ENCODE measurements around the gene RABL6.

The RABL6 gene

DNA sequence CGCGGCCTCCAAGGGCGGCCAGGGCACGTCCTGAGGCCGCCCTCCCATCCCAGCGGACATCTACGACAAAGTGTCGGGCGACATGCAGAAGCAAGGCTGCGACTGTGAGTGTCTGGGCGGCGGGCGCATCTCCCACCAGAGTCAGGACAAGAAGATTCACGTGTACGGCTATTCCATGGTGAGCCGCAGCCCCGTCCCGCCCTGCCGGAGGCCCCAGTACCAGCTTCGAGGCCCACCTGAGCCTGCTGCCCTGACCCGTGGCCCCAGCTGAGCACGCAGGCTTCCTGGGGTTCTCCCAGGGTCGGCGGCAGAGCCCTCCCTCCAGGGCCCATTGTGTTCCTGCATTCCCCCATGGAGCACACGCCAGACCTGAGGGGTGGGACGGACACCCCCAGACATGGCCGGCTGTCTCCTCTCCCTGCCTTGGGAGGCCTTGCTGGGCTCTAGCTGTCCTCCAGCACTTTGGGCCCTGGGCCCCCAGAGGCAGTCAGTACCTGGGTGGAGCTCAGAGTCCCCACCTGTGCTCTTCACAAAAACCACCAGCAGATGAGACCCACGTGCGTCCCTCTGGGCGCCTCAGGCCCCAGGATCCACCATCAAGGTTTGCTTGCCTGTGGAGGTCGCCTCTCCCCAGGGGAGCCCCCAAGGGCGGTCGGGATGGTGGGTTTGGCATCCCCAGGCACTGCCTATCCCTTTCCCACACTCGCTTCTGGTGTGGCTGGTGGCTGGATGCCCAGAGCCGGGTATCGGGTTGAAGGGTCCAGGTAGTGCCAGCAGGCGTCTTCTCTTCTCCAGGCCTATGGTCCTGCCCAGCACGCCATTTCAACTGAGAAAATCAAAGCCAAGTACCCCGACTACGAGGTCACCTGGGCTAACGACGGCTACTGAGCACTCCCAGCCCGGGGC, 42.5 kb downstream of the RABL6 start:
- H3K4me2 ChIP-seq, result peak overlapping the region; percentile 85
- no peak overlapping the region for H3K4me3 ChIP-seq (IDR thresholded peaks at IDR 0.05; ENCODE audit: insufficient read depth, low read depth, low read length)
- no peak overlapping the region; the same call in 1 of the 2 replicates for H3K9ac ChIP-seq
- no peak overlapping the region for H3K27ac ChIP-seq
- no peaks in the 10 kb centered on the region for H3K36me3 ChIP-seq (ENCODE audit: insufficient read depth)
- H3K79me2 ChIP-seq (ENCODE audit: insufficient read depth, low read depth), result no peaks in the 10 kb centered on the region
- H3K4me1 ChIP-seq (ENCODE audit: low read depth, poor library complexity, severe bottlenecking), result peaks cover 2% of the 10 kb centered on the region
- no peak overlapping the region for H2AFZ ChIP-seq (ENCODE audit: low read depth)
- TF ChIP-seq, protein P1, sequence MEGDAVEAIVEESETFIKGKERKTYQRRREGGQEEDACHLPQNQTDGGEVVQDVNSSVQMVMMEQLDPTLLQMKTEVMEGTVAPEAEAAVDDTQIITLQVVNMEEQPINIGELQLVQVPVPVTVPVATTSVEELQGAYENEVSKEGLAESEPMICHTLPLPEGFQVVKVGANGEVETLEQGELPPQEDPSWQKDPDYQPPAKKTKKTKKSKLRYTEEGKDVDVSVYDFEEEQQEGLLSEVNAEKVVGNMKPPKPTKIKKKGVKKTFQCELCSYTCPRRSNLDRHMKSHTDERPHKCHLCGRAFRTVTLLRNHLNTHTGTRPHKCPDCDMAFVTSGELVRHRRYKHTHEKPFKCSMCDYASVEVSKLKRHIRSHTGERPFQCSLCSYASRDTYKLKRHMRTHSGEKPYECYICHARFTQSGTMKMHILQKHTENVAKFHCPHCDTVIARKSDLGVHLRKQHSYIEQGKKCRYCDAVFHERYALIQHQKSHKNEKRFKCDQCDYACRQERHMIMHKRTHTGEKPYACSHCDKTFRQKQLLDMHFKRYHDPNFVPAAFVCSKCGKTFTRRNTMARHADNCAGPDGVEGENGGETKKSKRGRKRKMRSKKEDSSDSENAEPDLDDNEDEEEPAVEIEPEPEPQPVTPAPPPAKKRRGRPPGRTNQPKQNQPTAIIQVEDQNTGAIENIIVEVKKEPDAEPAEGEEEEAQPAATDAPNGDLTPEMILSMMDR (conservative IDR thresholded peaks at IDR 0.05; ENCODE audit: low read depth, low read length), result no peak
- H3K27me3 ChIP-seq (ENCODE audit: insufficient read depth, low read depth), result no peaks in the 10 kb centered on the region
- H4K20me1 ChIP-seq (ENCODE audit: insufficient read depth), result no peaks in the 10 kb centered on the region

DNA sequence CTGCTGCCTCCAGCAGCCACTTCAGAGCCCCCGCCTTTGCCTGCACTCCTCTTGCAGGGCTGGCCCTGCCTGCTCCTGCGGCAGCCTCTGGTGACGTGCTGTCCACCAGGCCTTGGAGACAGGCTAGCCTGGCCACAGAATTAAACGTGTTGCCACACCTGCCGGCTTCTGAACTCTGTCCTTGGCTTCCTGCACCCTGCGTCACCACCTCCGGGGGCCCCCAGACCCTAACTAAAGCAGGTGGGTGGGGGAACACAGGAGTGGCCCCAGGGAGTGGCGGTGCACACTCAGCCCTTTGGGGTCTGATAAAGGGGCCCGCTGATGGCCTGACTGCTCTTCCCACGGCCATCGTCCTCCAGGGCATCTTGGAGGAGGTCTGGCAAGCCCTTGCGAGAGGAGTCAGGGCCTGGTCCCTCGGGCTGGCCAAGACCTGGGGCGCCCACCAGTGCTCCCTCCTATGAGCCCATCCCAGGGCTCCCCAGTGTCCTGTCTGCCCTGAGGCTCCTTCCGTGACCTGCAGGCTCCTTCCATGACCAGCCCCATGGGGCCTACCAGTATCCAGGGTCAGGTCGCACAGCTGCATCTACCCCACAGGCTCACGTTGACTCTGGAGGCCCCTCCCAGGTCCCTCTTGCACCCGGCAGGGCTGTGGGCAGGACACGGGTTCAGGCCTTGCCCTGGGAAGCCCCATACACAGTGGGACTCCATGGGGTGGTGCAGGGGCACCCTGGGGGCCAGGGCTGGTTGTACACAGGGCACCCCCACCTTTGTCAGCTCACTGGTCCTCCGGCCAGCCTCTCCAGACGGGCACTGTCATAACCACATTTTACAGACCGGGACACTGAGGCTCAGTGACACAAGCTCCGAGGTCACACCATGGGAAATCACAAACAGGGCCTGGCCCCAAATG, 43.4 kb downstream of the RABL6 start:
- Histone ChIP-seq H3K27me3 (ENCODE audit: insufficient read depth, low read depth) (no peaks in the 10 kb centered on the region), H3K9ac (no peak overlapping the region), H3K4me1 (ENCODE audit: low read depth, poor library complexity, severe bottlenecking) (peaks cover 2% of the 10 kb centered on the region), H3K4me2 (no peak overlapping the region), H4K20me1 (ENCODE audit: insufficient read depth) (no peaks in the 10 kb centered on the region), H2AFZ (ENCODE audit: low read depth) (no peak overlapping the region), H3K4me3 (IDR thresholded peaks at IDR 0.05; ENCODE audit: insufficient read depth, low read depth, low read length) (no peak overlapping the region), H3K36me3 (ENCODE audit: insufficient read depth) (no peaks in the 10 kb centered on the region), H3K79me2 (ENCODE audit: insufficient read depth, low read depth) (no peaks in the 10 kb centered on the region), H3K27ac (no peak overlapping the region)
- TF ChIP-seq, protein P1 (conservative IDR thresholded peaks at IDR 0.05; ENCODE audit: low read depth, low read length), result no peak

DNA sequence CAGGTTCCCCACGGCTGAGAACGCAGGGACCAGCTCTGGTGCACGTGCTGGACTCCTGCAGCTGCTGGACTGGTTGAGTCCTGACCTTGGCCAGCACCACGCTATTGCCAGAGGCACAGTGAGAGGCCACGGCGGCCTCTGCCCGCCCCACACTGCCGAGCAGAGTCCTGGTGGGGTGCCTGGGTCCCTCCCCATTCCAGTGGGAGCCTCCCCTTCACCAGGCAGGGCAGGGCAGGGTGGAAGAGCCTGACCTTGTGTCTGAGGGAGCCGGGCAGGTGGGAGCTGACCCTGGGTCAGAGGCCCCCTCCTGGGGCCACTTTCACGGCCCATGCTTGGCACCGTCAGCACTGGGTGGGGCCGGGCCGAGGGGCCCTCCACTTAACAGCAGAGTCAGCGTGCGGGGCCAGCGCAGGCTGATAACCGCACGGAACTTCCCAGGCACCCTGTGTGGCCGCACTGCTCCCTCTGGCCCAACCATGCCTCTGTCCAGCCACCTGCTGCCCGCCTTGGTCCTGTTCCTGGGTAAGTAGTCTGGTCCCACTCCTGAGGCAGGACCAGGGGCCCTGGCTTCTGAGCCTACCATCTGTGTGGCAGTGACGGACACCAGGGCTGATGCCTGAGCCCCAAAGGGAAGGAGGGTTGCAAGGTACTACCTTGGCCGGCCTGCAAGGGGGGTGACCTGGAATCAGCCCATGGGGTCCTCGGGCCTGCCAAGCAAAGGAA, 44.4 kb downstream of the RABL6 start, which contains the start of gene MAMDC4:
Gene MAMDC4 (plus strand): TSS at position 406 of the 723 bp plus-strand sequence. CDS start 71 bp downstream, at position 477.
- no peak within 1 kb of the TSS for H3K9ac ChIP-seq
- H3K79me2 ChIP-seq (ENCODE audit: insufficient read depth, low read depth), result no peaks in the 10 kb centered on the region
- peaks cover 2% of the 10 kb centered on the region for H3K4me1 ChIP-seq (ENCODE audit: low read depth, poor library complexity, severe bottlenecking)
- TF ChIP-seq, protein P1 (conservative IDR thresholded peaks at IDR 0.05; ENCODE audit: low read depth, low read length), result no peak
- H3K27ac ChIP-seq, result no peak within 1 kb of the TSS
- H3K27me3 ChIP-seq (ENCODE audit: insufficient read depth, low read depth), result no peaks in the 10 kb centered on the region
- no peak within 1 kb of the TSS for H2AFZ ChIP-seq (ENCODE audit: low read depth)
- H3K4me3 ChIP-seq (IDR thresholded peaks at IDR 0.05; ENCODE audit: insufficient read depth, low read depth, low read length), result no peak within 1 kb of the TSS
- H3K4me2 ChIP-seq, result no peak within 1 kb of the TSS
- no peaks in the 10 kb centered on the region for H4K20me1 ChIP-seq (ENCODE audit: insufficient read depth)
- no peaks in the 10 kb centered on the region for H3K36me3 ChIP-seq (ENCODE audit: insufficient read depth)
